Activated CD4-positive, alpha-beta T cell treated with anti-CD3 and anti-CD28 coated beads, Interleukin-2, amount 50 U/mL, for 1 hour (primary cell): Measurements from ENCODE around the gene CGN.

ENCODE experiments used
- DNase-seq: peaks from one replicate; pipeline ENCODE4 v3.0.0-alpha.2; 2020

The CGN gene

DNA sequence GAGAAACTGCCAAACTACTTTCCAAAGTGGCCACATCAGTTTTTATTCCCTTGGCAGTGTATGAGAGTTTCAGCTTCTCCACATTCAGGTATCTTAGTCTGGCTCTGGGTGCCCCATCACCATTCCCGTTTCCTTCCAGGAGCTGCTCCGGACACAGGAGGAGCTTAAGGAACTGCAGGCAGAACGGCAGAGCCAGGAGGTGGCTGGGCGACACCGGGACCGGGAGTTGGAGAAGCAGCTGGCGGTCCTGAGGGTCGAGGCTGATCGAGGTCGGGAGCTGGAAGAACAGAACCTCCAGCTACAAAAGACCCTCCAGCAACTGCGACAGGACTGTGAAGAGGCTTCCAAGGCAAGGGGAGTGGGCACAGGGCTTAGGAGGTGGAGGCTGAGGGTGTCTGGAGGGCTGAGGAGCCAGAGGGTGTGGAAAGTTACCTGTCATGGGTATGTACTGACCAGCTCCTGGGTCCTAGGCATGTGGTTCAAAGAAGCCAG is 18.1 kb downstream of the CGN start:
- no peak for DNase-seq

DNA sequence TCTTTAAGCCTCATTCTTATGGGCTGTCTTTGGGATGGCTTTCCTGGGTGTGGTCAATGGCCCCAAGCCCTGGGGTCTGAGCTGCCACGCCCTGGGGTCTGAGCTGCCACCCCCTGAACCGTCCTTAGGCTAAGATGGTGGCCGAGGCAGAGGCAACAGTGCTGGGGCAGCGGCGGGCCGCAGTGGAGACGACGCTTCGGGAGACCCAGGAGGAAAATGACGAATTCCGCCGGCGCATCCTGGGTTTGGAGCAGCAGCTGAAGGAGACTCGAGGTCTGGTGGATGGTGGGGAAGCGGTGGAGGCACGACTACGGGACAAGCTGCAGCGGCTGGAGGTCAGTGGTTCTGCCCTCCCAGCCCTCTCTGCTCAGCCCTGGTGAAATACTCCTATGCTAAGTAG is 18.6 kb downstream of the CGN start:
- DNase-seq: no peak

DNA sequence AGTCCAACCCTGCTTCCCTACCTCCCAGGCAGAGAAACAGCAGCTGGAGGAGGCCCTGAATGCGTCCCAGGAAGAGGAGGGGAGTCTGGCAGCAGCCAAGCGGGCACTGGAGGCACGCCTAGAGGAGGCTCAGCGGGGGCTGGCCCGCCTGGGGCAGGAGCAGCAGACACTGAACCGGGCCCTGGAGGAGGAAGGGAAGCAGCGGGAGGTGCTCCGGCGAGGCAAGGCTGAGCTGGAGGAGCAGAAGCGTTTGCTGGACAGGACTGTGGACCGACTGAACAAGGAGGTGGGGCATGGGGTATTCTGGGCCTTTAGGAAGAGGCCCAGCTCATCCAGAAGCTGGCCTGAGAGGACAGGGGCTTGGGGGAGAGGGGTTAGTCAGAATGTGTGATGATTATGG is 19.3 kb downstream of the CGN start:
- no peak for DNase-seq

DNA sequence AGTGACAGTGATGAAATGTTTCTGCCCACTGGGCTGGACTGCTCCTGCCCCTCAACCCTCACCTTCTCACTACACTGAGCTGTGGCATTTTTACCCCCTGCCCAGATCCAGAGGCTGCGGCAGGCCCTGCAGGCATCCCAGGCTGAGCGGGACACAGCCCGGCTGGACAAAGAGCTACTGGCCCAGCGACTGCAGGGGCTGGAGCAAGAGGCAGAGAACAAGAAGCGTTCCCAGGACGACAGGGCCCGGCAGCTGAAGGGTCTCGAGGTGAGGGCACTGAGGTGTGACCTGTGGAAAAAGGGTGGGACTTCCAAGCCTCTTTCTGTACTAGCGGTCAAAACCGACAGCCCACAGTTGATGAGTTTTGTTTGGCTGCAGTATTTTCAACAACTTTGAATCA is 22.7 kb downstream of the CGN start:
- no peak for DNase-seq

DNA sequence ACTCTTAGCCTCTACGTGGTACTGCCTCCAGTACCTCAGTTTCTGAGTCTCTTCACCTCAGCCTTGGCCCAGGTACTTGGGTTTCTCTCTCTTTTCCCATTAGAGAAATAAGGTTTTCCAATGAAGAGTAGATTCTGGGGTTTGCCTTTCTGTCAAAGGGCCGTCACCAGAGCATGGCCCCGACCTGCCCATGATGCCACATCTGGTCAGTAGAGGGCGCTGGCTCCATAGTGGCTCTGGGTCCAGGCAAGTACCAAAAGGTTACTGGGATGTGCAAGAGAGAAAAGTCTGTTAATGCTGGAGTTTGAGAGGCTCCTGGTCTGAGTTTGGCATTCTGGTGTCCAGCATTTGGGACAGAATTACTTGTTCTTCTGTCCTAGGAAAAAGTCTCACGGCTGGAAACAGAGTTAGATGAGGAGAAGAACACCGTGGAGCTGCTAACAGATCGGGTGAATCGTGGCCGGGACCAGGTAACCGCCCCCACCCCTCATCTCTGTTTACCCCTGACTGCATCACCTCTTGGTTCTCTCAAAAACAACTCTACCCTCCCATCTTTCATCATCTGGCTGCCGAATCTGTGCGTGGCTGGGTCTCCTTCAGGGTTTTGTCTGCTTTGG is 23.6 kb downstream of the CGN start:
- DNase-seq: peak; percentile 80

DNA sequence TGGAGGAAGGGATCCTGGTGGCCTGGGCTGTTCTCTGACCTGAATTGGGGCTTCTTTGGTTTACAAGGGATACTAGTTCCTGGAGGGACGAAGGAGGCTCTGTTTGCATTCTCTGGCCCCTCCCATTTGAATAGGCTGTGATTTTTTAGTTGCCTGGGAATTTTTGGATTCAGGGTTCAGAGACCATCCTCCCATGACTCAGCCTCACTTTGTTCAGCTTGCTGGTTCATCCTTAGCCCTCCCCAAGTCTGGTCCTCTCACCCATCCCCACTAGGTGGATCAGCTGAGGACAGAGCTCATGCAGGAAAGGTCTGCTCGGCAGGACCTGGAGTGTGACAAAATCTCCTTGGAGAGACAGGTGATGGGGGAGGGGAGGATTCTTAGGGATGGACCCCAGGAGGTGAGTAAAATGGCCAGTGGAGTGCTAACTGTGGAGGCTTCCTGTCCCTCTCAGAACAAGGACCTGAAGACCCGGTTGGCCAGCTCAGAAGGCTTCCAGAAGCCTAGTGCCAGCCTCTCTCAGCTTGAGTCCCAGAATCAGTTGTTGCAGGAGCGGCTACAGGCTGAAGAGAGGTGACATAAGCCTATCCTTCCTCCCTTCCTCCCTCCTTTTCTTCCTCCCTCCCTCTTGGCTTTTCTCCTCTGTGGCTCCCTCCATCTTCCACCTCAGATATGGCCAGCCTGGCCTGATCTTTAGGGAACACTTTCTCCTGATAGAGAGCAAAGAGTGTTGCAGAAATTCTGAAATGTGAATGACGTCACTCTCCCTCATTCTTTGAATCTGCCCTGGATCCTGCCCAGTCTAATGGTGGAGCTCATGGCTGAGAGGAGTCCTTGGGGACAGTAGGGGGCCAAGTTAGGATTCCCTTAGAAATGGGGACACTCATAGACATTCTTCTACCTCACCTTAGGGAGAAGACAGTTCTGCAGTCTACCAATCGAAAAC is 24.4 kb downstream of the CGN start:
- no peak for DNase-seq

DNA sequence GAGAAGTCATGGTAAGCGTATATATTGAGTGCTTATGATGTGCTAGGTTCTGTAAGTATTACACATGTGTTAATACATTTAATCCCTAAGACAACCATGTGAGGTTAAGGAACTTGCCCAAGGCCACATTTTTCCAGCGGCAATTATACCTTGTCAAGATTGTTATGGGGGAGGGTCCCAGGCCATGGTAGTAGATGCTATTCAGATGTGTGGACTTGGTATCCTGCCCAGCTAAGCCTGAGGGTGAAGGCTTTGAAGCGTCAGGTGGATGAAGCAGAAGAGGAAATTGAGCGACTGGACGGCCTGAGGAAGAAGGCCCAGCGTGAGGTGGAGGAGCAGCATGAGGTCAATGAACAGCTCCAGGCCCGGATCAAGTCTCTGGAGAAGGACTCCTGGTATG is 25.3 kb downstream of the CGN start:
- DNase-seq: no peak

DNA sequence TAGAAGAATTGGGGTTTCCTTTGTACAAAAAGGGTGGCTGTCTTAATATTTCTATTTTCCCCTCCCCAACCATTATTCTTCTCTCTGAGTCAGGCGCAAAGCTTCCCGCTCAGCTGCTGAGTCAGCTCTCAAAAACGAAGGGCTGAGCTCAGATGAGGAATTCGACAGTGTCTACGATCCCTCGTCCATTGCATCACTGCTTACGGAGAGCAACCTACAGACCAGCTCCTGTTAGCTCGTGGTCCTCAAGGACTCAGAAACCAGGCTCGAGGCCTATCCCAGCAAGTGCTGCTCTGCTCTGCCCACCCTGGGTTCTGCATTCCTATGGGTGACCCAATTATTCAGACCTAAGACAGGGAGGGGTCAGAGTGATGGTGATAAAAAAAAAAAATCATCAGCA is 25.9 kb downstream of the CGN start:
- no peak for DNase-seq

DNA sequence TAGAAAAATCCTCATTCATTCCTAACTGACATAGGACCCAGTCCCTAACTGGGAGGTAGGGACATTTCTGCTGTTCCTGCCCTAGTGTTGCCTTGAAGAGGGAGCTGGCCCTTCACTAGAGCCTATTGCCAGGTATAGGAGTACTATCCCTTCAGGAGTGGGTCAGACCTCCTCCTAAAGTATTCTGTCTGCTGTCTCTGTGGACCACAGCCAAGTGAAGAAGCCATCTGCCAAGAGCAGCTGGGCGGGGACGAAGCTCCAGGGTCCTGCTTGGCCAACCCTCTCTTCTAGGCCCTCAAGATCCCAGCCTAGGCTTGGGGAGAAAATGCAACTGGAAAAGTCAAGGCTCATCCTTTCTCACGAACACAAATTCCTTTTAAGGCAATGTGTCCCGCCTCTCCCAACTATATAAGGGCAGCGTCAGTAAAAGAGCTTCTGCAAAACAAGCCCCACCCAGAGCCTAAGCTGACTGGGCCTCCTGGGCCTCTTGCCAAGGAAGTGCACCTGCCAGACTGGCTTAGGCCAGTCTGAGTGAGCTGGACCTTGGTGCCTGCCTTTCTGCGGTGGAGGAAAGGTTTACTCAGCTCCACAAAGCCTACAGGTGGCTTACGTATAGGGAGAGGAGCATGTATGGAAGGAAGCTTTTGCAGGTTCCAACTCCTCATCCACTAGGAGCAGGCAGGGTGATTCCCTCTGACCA is 28.3 kb downstream of the CGN start:
- peak; percentile 12 for DNase-seq

DNA sequence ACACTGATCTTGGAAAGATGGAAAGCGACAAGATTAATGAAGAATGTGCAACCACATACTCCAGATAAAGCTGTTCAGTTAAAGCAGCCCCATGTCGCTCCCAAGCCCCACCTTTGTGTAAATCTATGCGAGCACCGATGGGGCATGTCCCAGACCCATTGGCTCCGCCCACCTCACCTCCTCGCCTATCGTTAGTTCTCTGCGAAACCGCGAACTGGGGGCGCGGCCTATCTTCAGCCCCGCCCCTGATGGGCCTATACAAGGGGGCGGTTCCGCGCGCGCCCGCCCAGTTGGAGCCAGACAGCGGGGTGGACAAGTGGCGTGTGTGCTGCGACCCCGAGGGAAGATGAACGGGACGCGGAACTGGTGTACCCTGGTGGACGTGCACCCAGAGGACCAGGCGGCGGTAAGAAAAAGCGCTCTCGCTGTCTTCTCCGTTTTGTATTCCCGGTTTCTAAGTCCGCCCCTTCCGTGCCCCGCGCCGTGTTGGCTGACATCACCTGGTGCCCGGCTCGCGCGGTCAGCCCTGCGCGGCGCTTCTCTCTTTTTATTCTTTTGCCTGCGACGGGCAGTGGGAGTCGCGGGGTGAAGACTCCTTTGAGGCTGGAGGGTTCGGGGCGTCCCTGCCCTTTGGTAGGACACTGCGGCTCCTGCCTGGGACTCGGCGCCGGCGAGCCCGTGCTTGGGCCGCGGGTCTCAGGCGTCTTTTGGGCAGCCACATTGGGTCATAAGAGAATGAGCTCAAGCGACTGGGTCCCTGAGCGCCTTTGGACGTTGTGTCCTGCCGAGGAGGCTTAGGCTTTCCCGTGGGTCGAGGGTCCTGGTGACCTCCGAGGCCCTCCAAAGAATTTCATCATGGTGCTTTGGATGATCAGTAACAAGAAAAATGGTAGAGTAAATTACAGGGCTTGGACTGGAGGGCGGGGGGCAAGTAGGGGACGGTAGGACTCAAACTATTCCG is 29.1 kb downstream of the CGN start, which contains the start of gene TUFT1:
Gene TUFT1, plus strand, starts transcription at position 289 of the 961 bp plus-strand sequence. Its CDS starts 58 bp downstream, at position 347.
- DNase-seq: peak; percentile 95

DNA sequence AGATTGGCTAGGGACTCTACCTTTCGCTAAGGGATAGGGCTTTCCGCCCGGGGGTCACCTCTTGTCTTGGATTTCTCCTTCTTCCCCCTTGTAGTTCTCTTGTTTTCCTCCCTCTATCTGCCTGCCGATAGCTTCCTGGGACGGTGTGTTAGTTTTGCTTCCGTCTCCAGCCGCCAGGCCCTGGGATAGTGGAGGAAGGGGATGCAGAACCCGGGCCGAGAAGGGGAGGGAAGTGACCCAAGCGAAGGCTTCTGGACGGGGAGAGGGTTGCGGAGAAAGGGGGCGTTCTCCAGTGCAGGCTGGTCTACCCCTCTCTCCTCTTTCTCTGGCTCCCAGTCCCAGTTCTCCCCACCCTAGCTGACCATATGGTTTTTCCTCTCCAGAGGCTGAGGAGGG is 29.8 kb downstream of the CGN start:
- no peak for DNase-seq

DNA sequence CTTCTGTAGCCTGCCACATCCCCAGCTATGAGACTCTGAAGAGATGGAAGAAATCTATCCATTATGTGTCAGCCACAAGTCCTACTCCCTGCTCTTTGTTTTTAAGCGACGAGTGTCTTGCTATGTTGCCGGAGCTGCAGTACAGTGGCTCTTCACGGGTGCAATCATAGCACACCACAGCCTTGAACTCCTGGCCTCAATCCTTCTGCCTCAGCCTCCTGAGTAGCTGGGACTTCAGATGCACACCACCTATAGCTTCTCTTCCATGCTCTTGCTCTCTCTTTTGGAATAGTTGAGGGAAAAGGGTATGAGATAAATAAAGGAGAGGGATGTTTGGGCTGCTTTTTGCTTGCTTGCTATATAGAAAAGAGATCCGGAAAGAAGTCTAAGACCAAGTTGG is 30.6 kb downstream of the CGN start:
- no peak for DNase-seq

DNA sequence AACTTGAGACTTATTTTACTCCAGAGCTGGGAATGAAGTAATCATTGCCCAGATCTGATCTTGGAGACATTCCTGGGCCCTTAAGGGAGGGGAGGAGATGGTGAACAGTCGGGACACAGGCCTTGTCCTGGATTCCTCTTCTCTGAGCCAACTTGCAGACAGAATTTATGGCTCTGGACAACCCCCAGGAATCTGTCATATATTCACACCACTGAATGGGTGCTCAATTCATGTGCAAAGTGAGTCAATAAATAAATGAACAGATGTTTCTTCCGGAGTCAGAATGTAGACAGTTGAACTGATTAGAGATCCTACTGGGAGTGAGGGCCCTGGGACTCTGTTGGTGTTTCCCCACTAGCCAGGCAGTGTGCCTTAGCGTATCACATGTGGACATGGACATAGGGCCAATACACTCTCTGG is 31.5 kb downstream of the CGN start:
- DNase-seq: no peak

DNA sequence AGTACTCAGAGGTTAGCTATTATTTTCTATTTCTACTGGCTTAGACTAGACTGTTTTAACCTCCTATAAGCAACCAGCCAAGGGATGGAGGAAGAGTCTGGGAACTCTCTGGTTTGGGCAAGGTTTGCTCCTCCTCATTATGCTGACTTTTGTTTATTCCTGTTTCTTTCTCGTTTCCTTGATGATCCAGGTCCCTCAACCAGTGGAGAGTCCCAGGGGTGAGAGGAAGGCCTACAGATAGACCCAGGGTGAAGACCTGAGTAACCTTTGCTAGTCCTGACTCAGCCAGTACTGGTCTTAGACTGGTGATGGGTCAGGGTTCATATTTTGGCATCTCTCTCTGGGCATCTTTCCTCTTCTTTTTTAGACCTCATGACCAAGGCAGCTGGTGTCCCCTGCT is 34.4 kb downstream of the CGN start:
- DNase-seq: no peak

DNA sequence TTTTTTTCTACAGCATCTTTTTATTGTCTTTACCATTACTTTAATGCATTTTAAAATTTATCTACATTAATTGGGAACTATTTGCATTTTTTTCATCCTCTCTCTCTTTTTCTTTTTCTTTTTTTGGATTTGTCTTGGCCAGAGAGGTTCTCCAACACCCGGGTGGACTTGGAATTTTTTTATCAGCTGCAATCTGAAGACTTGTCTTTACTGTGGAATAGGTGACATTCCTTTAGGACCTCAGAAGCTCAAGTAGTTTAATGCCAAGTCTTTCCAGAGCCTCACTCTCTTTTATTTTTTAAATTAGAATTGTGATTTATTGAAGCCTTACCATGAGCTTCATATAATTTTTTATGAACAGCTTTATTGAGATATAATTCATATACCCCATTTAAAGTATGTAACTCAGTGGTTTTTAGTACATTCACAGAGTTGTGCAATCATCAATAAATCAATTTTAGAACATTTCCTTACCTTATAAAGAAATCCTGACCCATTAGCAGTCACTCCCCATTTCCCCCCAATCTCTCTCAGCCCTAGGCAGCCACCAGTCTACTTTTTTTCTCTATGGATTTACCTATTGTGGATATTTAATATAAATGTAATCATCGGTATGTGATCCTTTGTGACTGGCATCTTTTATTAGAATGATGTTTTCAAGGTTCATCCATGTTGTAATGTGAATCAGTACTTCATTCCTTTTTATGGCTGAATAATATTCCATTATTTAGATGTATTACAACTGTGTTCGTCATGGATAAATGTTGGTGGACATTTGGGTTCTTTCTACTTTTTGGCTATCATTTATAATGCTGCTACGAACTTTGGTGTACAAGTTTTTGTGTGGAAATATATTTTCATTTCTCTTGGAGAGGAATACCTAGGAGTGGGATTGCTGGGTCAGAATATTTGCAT is 35.1 kb downstream of the CGN start:
- DNase-seq: no peak

DNA sequence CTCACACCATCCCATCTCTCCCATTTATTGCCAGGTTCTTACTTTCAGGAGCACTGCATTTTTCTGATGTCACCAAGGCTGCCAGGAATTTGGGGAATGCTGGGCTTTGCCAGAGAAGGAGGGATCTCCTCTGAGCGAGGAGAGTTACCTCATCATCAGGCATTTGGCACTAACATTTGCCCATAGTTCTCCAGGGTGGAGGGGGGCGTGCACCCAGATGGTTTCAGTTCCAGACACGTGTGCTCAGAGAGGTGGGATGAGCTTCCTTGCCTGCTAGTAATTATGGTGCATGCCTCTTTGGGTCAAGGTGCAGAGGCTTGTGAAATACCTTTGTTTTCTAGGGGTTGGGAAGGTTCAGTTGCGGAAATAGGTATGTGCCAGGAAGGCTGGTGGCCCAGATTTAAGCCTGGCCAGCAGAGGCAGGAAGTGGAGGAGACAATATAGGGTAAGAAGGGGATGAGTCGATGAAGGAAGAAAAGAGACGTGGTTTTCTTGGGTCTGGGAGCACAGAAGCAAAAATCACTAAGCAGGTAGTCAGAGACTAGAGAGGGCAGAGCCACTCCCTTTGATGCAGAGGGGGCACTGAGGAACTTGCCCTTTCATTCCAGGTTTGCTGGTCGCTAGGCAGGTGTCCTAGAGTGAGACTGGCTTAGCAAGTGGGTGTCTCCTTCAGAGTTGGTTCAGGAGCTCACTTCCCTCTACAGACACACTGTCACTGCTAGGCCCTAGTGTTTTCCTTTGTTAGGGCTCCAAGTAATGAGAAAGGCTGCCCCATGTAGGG is 36.1 kb downstream of the CGN start:
- no peak for DNase-seq

DNA sequence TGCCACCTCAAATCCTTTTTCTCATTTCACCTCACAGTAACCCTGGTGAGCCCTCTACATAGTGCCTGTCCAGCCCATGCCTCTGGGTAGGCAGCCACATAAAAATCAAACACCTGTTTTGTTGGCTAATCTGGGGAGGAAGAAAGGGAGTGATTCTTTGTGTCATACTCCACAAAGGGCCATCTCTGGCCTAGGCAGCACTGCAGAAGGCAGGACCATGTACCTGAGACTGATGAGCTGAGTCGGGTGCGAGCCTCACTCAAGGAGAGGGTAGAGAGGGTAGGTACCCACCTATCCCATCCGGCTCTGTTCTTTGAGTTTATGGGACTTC is 36.7 kb downstream of the CGN start:
- DNase-seq: no peak

DNA sequence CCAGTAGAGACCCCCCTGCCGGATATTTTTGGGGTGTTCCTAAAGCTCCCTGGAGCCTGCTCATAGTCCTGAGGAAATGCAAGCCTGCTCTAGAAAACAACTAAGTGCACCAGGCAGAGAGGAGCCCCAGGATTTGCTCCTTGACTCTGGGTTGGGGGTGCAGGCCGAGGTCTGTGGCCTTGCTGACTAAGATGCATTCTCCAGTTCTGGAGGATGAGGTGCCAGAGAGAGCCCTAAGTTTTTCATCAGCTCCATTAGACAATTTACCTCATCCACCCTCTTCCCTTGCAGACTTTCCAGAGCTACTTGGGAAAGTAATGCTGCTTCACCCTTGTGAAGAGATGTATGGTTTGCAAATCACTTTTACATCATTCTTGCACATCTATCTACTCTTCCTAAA is 38.0 kb downstream of the CGN start:
- no peak for DNase-seq

DNA sequence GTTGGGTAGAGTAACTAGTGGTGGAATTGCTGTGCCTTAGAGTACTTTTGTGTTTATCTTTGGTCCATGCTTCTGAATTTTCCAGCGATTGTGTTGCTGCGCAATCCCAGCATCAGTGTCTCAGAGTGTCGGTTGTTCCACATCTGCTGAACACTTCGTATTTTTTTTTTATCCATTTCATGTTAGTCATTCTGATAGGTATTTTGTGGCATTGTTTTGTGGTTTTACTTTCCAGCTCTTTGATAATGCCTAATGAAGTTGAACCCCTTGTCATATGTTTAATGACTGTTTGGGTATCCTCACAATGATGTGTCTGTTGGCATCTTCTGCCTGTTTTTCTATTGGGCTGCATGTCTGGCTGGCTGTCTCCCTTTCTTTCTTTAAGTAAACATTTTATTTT is 42.5 kb downstream of the CGN start:
- no peak for DNase-seq

DNA sequence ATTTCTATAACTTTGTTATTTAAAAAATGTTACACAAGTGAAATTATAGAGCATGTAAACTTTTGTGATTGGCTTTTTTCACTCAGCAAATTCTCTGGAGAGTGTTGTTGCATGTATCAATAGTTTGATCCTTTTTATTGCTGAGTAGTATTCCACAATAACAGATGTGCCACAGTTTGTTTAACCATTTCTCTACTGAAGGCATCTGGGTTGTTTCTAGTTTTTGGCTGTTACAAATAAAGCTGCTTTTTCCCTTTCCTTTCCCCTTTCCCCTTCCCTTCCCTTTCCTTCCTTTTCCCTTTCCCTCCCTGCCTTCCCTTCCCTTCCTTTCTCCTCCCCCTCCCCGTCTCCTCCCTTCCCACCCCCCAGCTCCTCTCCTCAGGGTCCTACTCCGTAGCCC is 44.9 kb downstream of the CGN start:
- no peak for DNase-seq

DNA sequence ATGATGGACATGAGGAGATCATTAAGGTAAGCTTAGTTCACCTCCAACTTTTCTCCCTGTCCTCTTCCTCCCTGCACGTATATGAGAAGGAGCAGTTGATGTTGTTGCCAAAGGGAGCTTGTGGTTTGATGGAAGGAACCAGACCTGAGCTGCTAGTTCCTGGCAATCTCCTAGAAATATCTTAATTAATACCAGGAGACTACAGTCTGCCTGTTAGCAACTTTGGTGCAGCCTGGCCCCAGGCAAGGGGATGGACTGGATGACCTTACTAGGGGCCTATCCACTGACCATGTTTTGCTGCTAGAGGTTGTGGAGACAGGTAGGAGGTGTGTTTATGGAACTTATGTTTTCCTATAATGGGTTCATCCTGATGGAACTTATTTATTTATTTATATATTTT is 51.5 kb downstream of the CGN start:
- DNase-seq: no peak
